Retinal pigment epithelial cell (primary cell): ENCODE measurements around the gene CTCFL.

Experiments
- DNase-seq: peaks from one replicate; pipeline ENCODE4 v3.0.0-alpha.2; 2010; ENCODE audit warnings: low read depth
- H3K4me3 ChIP-seq: 2 replicates; pipeline ENCODE4 v1.5.1; 2011; ENCODE audit warnings: mild to moderate bottlenecking, low read length, control low read depth, moderate library complexity
- CTCF ChIP-seq: conservative IDR thresholded peaks from 2 replicates; pipeline ENCODE4 v1.5.1; 2011; ENCODE audit warnings: low read depth, low read length, control low read depth, inconsistent platforms

CTCFL gene

GRCh38 chr20:57504411-57504810 lies 20.5 kb downstream of the CTCFL start:
- no peak for TF ChIP-seq CTCF
- no peak for DNase-seq
- no peak overlapping the region for H3K4me3 ChIP-seq

- no peak overlapping the region for H3K4me3 ChIP-seq
- DNase-seq = no peak
- no peak for TF ChIP-seq CTCF
Observed at GRCh38 chr20:57503035-57503658, 21.8 kb downstream of the CTCFL start.

- H3K4me3 ChIP-seq = no peak overlapping the region
- no peak for DNase-seq
- no peak for TF ChIP-seq CTCF
Observed at GRCh38 chr20:57502336-57502700, 22.6 kb downstream of the CTCFL start.

- H3K4me3 ChIP-seq = no peak overlapping the region
- no peak for TF ChIP-seq CTCF
- DNase-seq = no peak
Observed at GRCh38 chr20:57501461-57502335, 23.2 kb downstream of the CTCFL start.

- H3K4me3 ChIP-seq = no peak overlapping the region
- no peak for DNase-seq
- no peak for TF ChIP-seq CTCF
Observed at GRCh38 chr20:57500962-57501361, 24.0 kb downstream of the CTCFL start.

GRCh38 chr20:57500235-57500634 lies 24.7 kb downstream of the CTCFL start:
- H3K4me3 ChIP-seq = no peak overlapping the region
- no peak for DNase-seq
- no peak for TF ChIP-seq CTCF

GRCh38 chr20:57499676-57500075 lies 25.3 kb downstream of the CTCFL start:
- DNase-seq = no peak
- TF ChIP-seq CTCF = no peak

More at GRCh38 chr20:57499676-57500075, 25.3 kb downstream of the CTCFL start:
- no peak overlapping the region for H3K4me3 ChIP-seq
